ENCODE results near the gene TP53RK. TPM values are rescaled to one million over a fixed set of nuclear protein-coding genes. Genes with fewer than 3 reads are reported as not detected.

Gene TP53RK
- total and polyA plus RNA-seq, 2 of the 13 experiments (the other 11 are each of a cell fraction or from before 2014, with no cell fraction given) = 12.9 to 25.5 TPM

Other genes with a start within 250 kb of the TP53RK start
- 4.8 and 5.3 TPM in 2 replicates for gene ZNF334, start 175.9 kb downstream of the TP53RK start, total RNA-seq (2016; rRNA removed; fragmentation: Illumina TruSeq; extraction: Trizol)
- 6.9 and 7.8 TPM in 2 replicates for gene ZNF334, start 175.9 kb downstream of the TP53RK start, polyA plus RNA-seq (2011; rRNA removed)
- not detected in 2 replicates for gene OCSTAMP, start 138.8 kb downstream of the TP53RK start, total RNA-seq (2016; rRNA removed; fragmentation: Illumina TruSeq; extraction: Trizol)
- not detected in 2 replicates for gene OCSTAMP, start 138.8 kb downstream of the TP53RK start, polyA plus RNA-seq (2011; rRNA removed)
- 27.9 and 66.5 TPM in 2 replicates for gene SLC13A3, start 38.0 kb downstream of the TP53RK start, total RNA-seq (2016; rRNA removed; fragmentation: Illumina TruSeq; extraction: Trizol)
- gene SLC13A3, start 38.0 kb downstream of the TP53RK start, polyA plus RNA-seq (2011; rRNA removed) = 63.3 and 76.0 TPM in 2 replicates
- gene SLC2A10, start 20.2 kb upstream of the TP53RK start, total RNA-seq (2016; rRNA removed; fragmentation: Illumina TruSeq; extraction: Trizol) = 9.6 and 16.0 TPM in 2 replicates
- gene SLC2A10, start 20.2 kb upstream of the TP53RK start, polyA plus RNA-seq (2011; rRNA removed) = 16.7 and 18.4 TPM in 2 replicates
- not detected in 2 replicates for gene EYA2, start 205.4 kb upstream of the TP53RK start, total RNA-seq (2016; rRNA removed; fragmentation: Illumina TruSeq; extraction: Trizol)
- not detected in 2 replicates for gene EYA2, start 205.4 kb upstream of the TP53RK start, polyA plus RNA-seq (2011; rRNA removed)

Data from HepG2 (cell line).